Nephron (organoid): ENCODE data around the gene VSTM2B.

ENCODE experiments used
- H3K27ac Mint-ChIP-seq, 3 experiments: 2 replicates each; pipeline ENCODE4 v1.8.0; 2020; ENCODE audit warnings: mixed read lengths in 3 of 3, mild to moderate bottlenecking in 2 of 3, moderate library complexity in 1 of 3
- H3K27me3 Mint-ChIP-seq: 2 replicates; pipeline ENCODE4 v1.8.0; 2021; ENCODE audit warnings: low read depth, mild to moderate bottlenecking, moderate library complexity, mixed read lengths
- H3K36me3 Mint-ChIP-seq: 2 replicates; pipeline ENCODE4 v1.8.0; 2020; ENCODE audit warnings: low read depth, mixed read lengths
- H3K4me1 Mint-ChIP-seq: 2 replicates; pipeline ENCODE4 v1.8.0; 2020; ENCODE audit warnings: mixed read lengths
- H3K4me3 Mint-ChIP-seq, 3 experiments: 2 replicates each; pipeline ENCODE4 v1.8.0; 2020; ENCODE audit warnings: mild to moderate bottlenecking in 3 of 3, mixed read lengths in 3 of 3, moderate library complexity in 2 of 3
- H3K9me3 Mint-ChIP-seq: 2 replicates; pipeline ENCODE4 v1.8.0; 2020; ENCODE audit warnings: mixed read lengths
- TF ChIP-seq, protein P1 (sequence below), 3 experiments: fragments of 200-600 bp; sonication (generic); IDR thresholded peaks; one replicate each; pipeline ENCODE4 v1.5.0; 2021; ENCODE audit warnings: antibody characterized with exemption in 3 of 3; ENCODE audit not compliant: unreplicated experiment in 3 of 3

The VSTM2B gene

DNA sequence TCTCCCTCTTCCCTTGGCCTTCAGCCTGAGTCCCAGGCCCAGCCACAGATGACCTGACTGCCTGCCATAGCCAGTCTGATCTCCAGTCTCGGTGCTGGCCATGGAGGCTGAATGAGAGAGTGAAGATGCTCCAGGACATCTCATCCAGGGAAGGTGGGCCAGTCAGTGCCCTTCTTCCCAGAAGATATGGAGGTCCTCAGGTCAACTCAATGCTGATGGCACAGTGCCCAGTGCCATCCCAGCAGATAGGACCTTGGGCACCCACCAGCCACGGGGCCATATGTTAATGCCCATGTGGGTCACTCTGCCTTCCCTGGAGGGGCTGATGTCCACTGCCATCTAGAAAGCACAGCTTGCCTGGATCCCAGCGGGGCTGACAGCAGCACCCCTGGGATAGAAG, 7.2 kb downstream of the VSTM2B start:
- H3K27me3 Mint-ChIP-seq: peaks cover 90% of the 10 kb centered on the region
- no peaks in the 10 kb centered on the region for H3K9me3 Mint-ChIP-seq
- peaks cover 12% of the 10 kb centered on the region for H3K4me1 Mint-ChIP-seq
- no peak overlapping the region for H3K27ac Mint-ChIP-seq
- TF ChIP-seq, protein P1, sequence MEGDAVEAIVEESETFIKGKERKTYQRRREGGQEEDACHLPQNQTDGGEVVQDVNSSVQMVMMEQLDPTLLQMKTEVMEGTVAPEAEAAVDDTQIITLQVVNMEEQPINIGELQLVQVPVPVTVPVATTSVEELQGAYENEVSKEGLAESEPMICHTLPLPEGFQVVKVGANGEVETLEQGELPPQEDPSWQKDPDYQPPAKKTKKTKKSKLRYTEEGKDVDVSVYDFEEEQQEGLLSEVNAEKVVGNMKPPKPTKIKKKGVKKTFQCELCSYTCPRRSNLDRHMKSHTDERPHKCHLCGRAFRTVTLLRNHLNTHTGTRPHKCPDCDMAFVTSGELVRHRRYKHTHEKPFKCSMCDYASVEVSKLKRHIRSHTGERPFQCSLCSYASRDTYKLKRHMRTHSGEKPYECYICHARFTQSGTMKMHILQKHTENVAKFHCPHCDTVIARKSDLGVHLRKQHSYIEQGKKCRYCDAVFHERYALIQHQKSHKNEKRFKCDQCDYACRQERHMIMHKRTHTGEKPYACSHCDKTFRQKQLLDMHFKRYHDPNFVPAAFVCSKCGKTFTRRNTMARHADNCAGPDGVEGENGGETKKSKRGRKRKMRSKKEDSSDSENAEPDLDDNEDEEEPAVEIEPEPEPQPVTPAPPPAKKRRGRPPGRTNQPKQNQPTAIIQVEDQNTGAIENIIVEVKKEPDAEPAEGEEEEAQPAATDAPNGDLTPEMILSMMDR (IDR thresholded peaks at IDR 0.05; ENCODE audit: unreplicated experiment in 3 of 3): no peak
- H3K4me3 Mint-ChIP-seq: no peak overlapping the region
- no peaks in the 10 kb centered on the region for H3K36me3 Mint-ChIP-seq

DNA sequence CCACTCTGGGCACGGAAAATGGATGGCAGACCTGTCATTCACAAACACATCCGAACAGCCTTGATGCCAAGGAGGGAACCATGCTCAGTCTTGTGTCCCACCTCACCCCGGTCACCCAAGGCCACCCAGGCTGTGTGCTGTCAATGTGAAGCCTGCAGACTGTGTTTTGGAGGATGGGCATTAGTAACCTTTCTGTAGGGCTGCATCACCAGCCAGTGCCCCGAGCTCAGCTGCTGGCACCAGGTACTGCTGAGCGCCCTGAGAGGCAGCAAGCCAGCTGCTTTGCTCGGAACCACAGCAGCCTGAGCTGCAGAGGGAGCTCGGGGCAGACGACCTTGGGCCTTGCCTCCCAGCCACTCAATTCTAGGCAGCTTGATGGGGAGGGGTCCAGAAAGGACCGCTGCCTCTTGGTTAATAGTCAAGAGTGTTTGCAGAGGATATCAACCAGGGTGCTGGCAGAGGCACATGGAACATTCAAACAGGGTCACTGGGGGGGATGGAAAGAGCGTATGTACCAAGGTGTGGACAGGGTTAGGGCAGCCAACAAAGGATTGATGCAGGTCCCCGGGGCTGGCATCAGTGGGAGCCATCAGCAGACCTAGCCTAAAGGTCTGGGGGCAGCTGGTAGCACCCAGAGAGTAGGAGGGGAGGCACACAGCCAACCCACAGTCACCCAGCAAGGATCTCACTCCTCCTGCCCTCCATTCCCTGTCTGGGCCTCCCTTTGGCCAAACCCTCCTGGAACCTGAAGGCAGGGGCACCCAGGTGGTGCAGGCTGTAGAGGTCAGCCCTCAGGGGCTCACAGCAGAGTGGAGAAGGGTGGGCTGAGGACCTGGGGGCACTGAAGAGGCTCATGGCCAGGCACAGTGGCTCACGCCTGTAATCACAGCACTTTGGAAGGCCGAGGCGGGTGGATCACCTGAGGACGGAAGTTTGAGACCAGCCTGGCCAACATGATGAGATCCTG, 8.1 kb downstream of the VSTM2B start:
- Mint-ChIP-seq H3K27me3 (peaks cover 86% of the 10 kb centered on the region), H3K9me3 (no peaks in the 10 kb centered on the region), H3K27ac (no peak overlapping the region), H3K36me3 (no peaks in the 10 kb centered on the region), H3K4me1 (peaks cover 6% of the 10 kb centered on the region), H3K4me3 (no peak overlapping the region)
- TF ChIP-seq, protein P1 (IDR thresholded peaks at IDR 0.05; ENCODE audit: unreplicated experiment in 3 of 3): no peak

DNA sequence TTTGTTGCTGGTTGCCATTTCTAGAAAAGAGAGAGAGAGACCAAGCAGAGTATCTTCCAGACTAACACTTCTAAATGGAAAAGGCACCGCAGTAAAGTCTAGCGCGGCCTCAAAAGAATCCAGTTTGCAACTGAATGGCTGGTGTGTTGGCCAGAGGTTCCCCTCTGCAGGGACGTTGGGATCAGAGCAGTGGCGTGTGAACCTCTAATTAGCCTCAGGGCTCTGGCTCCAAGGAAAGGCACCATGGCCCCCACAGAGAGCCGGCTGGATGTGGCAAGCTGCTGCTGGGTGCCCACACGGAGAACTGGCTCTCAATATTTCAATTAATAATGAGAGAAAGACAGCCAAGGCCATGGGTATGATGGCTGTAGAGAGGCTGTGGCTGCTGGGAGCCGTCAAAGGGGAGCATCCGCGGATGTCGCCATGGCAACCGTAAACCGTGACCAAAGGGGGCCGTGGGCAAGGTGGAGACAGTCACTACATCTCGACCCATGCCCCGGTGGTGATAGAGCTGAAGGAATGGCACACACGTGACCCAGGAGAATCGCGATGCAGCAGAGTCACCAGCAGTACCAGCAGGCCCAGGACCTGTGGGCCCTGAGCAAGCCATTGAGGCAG, 9.5 kb downstream of the VSTM2B start:
- H3K36me3 Mint-ChIP-seq: no peaks in the 10 kb centered on the region
- H3K9me3 Mint-ChIP-seq: no peaks in the 10 kb centered on the region
- H3K27ac Mint-ChIP-seq: no peak overlapping the region
- no peak overlapping the region for H3K4me3 Mint-ChIP-seq
- TF ChIP-seq, protein P1 (IDR thresholded peaks at IDR 0.05; ENCODE audit: unreplicated experiment in 3 of 3): no peak
- peaks cover 84% of the 10 kb centered on the region for H3K27me3 Mint-ChIP-seq
- H3K4me1 Mint-ChIP-seq: no peaks in the 10 kb centered on the region

DNA sequence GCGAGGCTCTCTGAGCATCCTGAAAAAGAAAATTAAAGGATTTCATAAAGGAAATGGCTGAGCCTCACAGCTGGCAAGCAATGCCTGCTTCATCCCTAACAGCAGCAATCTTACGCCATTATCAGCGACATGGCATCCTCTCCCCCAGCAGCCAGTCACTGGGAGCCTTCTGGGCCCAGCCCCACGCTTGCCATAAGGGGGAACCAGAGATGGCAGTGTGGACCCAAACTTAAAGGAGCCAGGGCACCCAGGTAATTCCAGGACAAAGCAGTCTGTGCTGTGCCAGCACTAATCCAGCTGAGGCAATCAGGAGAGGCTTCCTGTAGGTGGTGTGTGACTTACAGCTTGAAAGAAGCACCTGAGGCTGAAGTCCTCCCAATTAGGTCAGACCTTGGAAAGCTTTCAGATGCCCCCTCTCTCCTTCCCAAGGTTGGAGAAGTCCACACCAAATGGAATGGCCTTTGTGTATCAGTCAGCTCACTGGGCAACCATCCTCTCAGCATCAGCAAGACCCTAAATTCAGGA, 10.3 kb downstream of the VSTM2B start:
- no peaks in the 10 kb centered on the region for H3K9me3 Mint-ChIP-seq
- TF ChIP-seq, protein P1 (IDR thresholded peaks at IDR 0.05; ENCODE audit: unreplicated experiment in 3 of 3): no peak

DNA sequence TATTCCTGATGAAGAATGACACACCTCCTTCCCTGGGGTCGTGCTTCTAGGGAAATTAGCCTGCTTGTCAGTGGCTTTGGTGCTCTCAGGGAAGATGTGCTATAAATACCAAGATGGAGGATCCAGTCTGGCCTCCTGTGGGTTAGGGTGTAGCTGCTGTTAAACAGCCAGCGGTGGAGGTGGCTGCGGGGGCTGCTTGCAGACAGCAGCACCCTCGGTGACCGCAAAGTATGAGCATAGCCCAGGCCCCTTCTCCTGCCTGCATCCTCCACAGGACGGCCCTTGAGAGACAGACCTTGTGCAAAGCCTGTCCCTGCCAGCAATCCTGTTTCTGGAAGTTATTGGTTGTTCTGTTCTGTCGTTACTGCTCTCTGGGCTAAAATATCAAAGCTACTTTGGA, 11.4 kb downstream of the VSTM2B start:
- no peaks in the 10 kb centered on the region for H3K9me3 Mint-ChIP-seq
- TF ChIP-seq, protein P1 (IDR thresholded peaks at IDR 0.05; ENCODE audit: unreplicated experiment in 3 of 3): no peak
- H3K27ac Mint-ChIP-seq: no peak overlapping the region
- H3K36me3 Mint-ChIP-seq: no peaks in the 10 kb centered on the region
- no peak overlapping the region for H3K4me3 Mint-ChIP-seq
- peaks cover 65% of the 10 kb centered on the region for H3K27me3 Mint-ChIP-seq
- H3K4me1 Mint-ChIP-seq: no peaks in the 10 kb centered on the region

More for the DNA sequence above, 10.3 kb downstream of the VSTM2B start:
- Mint-ChIP-seq H3K27ac (no peak overlapping the region), H3K36me3 (no peaks in the 10 kb centered on the region), H3K4me3 (no peak overlapping the region), H3K4me1 (no peaks in the 10 kb centered on the region), H3K27me3 (peaks cover 77% of the 10 kb centered on the region)
